A549 (cell line): ENCODE results near the gene PIK3R1. TPM values are rescaled to one million over a fixed set of nuclear protein-coding genes. Genes with fewer than 3 reads are reported as not detected.

Experiments
- ATAC-seq, 2 experiments: fragments of 200-7000 bp in 1 of 2; fragments of >200 bp in 1 of 2; cut with Nextera tagmentation in 1 of 2; cut with Tn5 transposase in 1 of 2; 3 replicates each; pipeline versions ENCODE4 v1.8.0 to v1.9.1; 2018 to 2020; ENCODE audit warnings: mild to moderate bottlenecking in 1 of 2, moderate library complexity in 1 of 2
- CTCF ChIA-PET: fragments of 300-600 bp; sonication (Branson Sonifier 250); formaldehyde crosslinking; extraction: SDS; loops from one replicate; lab custom pipeline; 2021; ENCODE audit warnings: antibody characterized with exemption, inconsistent platforms; lab: Yijun Ruan, JAX
- POLR2A ChIA-PET: fragments of 350-600 bp; formaldehyde crosslinking; extraction: SDS; loops from one replicate; lab custom pipeline; 2021; ENCODE audit warnings: antibody characterized with exemption, inconsistent platforms; lab: Yijun Ruan, JAX
- DNase-seq, 2 experiments: peaks; one replicate each; pipeline versions ENCODE4 v3.0.0 to v3.0.0-alpha.2; 2011 to 2016; ENCODE audit warnings: low read depth in 1 of 2, low spot score in 1 of 2
- FAIRE-seq: peaks from 2 replicates; lab custom pipeline; 2011; peaks lifted over from hg19 to GRCh38; lab: Jason Lieb, UNC
- H3K27ac ChIP-seq, 2 experiments: fragments of >200 bp; sonication (Bioruptor Twin); formaldehyde crosslinking; 3 replicates each; pipeline ENCODE4 v1.5.1; 2016 to 2017
- H3K4me1 ChIP-seq: fragments of >200 bp; sonication (Bioruptor Twin); formaldehyde crosslinking; 3 replicates; pipeline ENCODE4 v1.6.1; 2016
- H3K4me2 ChIP-seq: fragments of >200 bp; sonication (Bioruptor Twin); formaldehyde crosslinking; 3 replicates; pipeline ENCODE4 v1.6.1; 2016
- H3K4me3 ChIP-seq: fragments of >200 bp; sonication (Bioruptor Twin); formaldehyde crosslinking; 3 replicates; pipeline ENCODE4 v1.5.1; 2016
- H3K9me3 ChIP-seq: fragments of >200 bp; sonication (Bioruptor Twin); formaldehyde crosslinking; 3 replicates; pipeline ENCODE4 v1.6.1; 2016
- BCL3 ChIP-seq: fragments of >200 bp; sonication (Bioruptor Twin); formaldehyde crosslinking; IDR thresholded peaks from 3 replicates; pipeline ENCODE4 v1.6.1; 2016
- CHD2 ChIP-seq: fragments of 150-350 bp; IDR thresholded peaks from 2 replicates; pipeline ENCODE4 v1.6.1; 2014; ENCODE audit warnings: low read length; ENCODE audit not compliant: partially characterized antibody
- FOSL2 ChIP-seq, 2 experiments: fragments of 450-650 bp in 1 of 2; fragments of >200 bp in 1 of 2; sonication (Bioruptor Twin) in 1 of 2; formaldehyde crosslinking; IDR thresholded peaks; 2 replicates each; pipeline versions ENCODE4 v1.5.0 to v1.6.1; 2016 to 2020; ENCODE audit warnings: mild to moderate bottlenecking in 1 of 2, moderate library complexity in 1 of 2
- HDAC2 ChIP-seq: fragments of 200-600 bp; sonication (generic); IDR thresholded peaks from 2 replicates; pipeline ENCODE4 v1.6.1; 2016
- JUNB ChIP-seq: fragments of >200 bp; sonication (Bioruptor Twin); formaldehyde crosslinking; IDR thresholded peaks from 2 replicates; pipeline ENCODE4 v1.6.1; 2016
- KDM1A ChIP-seq: fragments of 200-600 bp; sonication (generic); IDR thresholded peaks from 2 replicates; pipeline ENCODE4 v1.6.1; 2016; ENCODE audit warnings: low read depth, mild to moderate bottlenecking
- KDM5A ChIP-seq: fragments of 200-600 bp; sonication (generic); IDR thresholded peaks from 2 replicates; pipeline ENCODE4 v1.6.1; 2016; ENCODE audit warnings: antibody characterized with exemption, mild to moderate bottlenecking
- MAFK ChIP-seq: fragments of 450-650 bp; IDR thresholded peaks from 2 replicates; pipeline ENCODE4 v1.6.1; 2014; ENCODE audit not compliant: partially characterized antibody
- MAZ ChIP-seq: fragments of 150-350 bp; IDR thresholded peaks from 2 replicates; pipeline ENCODE4 v1.6.1; 2014; ENCODE audit warnings: antibody characterized with exemption, low read depth, low read length, borderline replicate concordance
- MYC ChIP-seq: IDR thresholded peaks from 2 replicates; pipeline ENCODE4 v1.6.1; 2012; ENCODE audit warnings: mild to moderate bottlenecking, inconsistent platforms, low read length, improper control_type of control experiment, borderline replicate concordance
- PBX3 ChIP-seq: IDR thresholded peaks from 2 replicates; pipeline ENCODE4 v1.6.1; 2012
- POLR2AphosphoS2 ChIP-seq: conservative IDR thresholded peaks from 2 replicates; pipeline ENCODE4 v1.6.1; 2012; ENCODE audit warnings: low read length, improper control_type of control experiment, inconsistent platforms
- RAD21 ChIP-seq, 2 experiments: fragments of >200 bp in 1 of 2; sonication (Bioruptor Twin) in 1 of 2; formaldehyde crosslinking in 1 of 2; IDR thresholded peaks in 1 of 2; conservative IDR thresholded peaks in 1 of 2; 2 replicates in 1 of 2; 3 replicates in 1 of 2; pipeline ENCODE4 v1.6.1; 2012 to 2018; ENCODE audit warnings: inconsistent platforms in 1 of 2
- SREBF2 ChIP-seq: fragments of 450-650 bp; IDR thresholded peaks from 2 replicates; pipeline ENCODE4 v1.6.1; 2014; ENCODE audit warnings: mild to moderate bottlenecking, moderate library complexity
- TFCP2L1 ChIP-seq: fragments of 250-450 bp; sonication (Bioruptor Pico); IDR thresholded peaks from 2 replicates; pipeline ENCODE4 v1.5.0; 2021; ENCODE audit warnings: mild to moderate bottlenecking
- WGBS: methylation state at CpG from one replicate; pipeline ENCODE4 v1.1.6; 2017; ENCODE audit errors: missing lambda C conversion rate; 5-methylcytosine and 5-hydroxymethylcytosine counted together
- polyA plus RNA-seq, 4 experiments: library from polyadenylated mRNA; depleted of rRNA in 3 of 4; stranded (reverse); fragments of >200 nt; fragmentation: RNase III in 1 of 4; extraction: RNeasy Plus Mini Kit Qiagen cat#74134 plus additional on column Dnase treatment in 1 of 4; gene quantifications; 2 replicates in 3 of 4; 3 replicates in 1 of 4; pipeline ENCODE4 v1.2.3, GENCODE V29; 2011 to 2017

Gene PIK3R1
- polyA plus RNA-seq, 2 of the 4 experiments (the other 2 are of a cell fraction), result 5.5 to 5.7 TPM

GRCh38 chr5:68220914-68221313 lies 5.4 kb downstream of the PIK3R1 start:
- DNase-seq (no peak), FAIRE-seq (no peak), ATAC-seq (no peak)
- Histone ChIP-seq H3K4me3 (no peak overlapping the region), H3K4me1 (peaks cover 27% of the 10 kb centered on the region), H3K4me2 (no peak overlapping the region), H3K9me3 (no peaks in the 10 kb centered on the region; the same call in 2 of the 3 replicates), H3K27ac (no peak overlapping the region)
- POLR2A ChIA-PET, result no interaction called here
- WGBS, result 46% methylated on average over 2 of the region's 2 CpGs
- CTCF ChIA-PET, result interaction anchor here (1.3 kb wide), 1 partner anchor 44 kb away, joined by 3 read pairs; no protein-coding TSS in a partner anchor
- no peak for TF ChIP-seq JUNB
- no peak for TF ChIP-seq BCL3
- no peak for TF ChIP-seq MAZ
- TF ChIP-seq KDM1A, result no peak
- TF ChIP-seq RAD21 (conservative IDR thresholded peaks at IDR 0.05 in 1 of 2, IDR thresholded peaks at IDR 0.05 in 1 of 2), result no peak
- TF ChIP-seq PBX3, result no peak

DNA sequence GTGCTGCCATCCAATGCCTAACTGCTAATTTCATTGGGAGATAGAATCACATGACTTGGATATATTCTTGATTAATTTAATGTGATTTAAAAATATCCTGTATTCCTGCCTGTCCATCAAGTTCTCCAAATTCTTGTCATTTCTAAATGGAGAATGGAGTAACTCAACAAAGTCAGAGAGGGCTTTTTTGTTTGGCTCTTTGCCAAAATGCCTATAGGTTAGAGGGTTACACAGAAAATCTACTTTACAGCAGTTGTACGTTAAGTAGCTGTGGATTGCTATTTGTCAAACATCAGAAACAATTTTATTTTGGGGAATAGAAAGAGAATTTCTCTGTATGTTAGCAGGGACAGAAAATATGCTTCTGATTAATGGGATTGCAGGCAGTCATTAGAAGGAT lies 5.9 kb downstream of the PIK3R1 start:
- ATAC-seq (no peak), DNase-seq (no peak), FAIRE-seq (no peak)
- no peak for TF ChIP-seq TFCP2L1
- Histone ChIP-seq H3K9me3 (no peaks in the 10 kb centered on the region; the same call in 2 of the 3 replicates), H3K4me1 (peaks cover 27% of the 10 kb centered on the region), H3K4me2 (no peak overlapping the region), H3K4me3 (no peak overlapping the region), H3K27ac (no peak overlapping the region)
- 87% methylated on average over 1 of the region's 1 CpG for WGBS
- ChIA-PET CTCF (interaction anchor here (1.3 kb wide), 1 partner anchor 45 kb away, joined by 3 read pairs; no protein-coding TSS in a partner anchor), POLR2A (no interaction called here)

DNA sequence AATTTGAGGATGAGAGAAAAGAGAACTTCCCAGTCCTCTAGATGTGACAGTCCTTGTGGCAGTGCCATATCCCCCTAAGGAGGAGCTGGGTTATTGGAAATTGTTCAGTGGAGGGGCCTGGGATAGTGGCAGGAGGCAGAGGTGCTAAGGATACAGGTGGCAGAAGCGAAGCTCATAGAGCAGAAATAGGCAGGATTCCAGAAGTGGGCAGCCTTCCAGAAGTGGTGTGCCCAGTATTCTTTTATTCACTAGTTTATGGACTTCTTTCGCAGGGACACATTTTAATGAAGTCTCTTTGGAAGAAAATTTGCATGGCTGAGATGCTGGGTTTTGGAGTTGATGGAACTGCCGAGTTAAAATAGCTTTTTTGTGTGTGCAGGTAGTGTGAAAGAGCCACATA lies 6.8 kb downstream of the PIK3R1 start:
- no peak for DNase-seq
- Histone ChIP-seq H3K4me2 (no peak overlapping the region), H3K4me1 (peaks cover 24% of the 10 kb centered on the region)
- ATAC-seq, result no peak
- CTCF ChIA-PET, result interaction anchor here (1.3 to 2.2 kb wide), 2 partner anchors 10 to 46 kb away, joined by 3 to 6 read pairs; no protein-coding TSS in a partner anchor
- TF ChIP-seq POLR2AphosphoS2 (no peak), CHD2 (no peak), HDAC2 (no peak), FOSL2 (IDR thresholded peaks at IDR 0.05) (no peak), FOSL2 (CRISPR knock-in tag; IDR thresholded peaks at IDR 0.05) (no peak), MYC (no peak), SREBF2 (no peak), KDM5A (no peak)
- TF ChIP-seq, all 56 proteins: peak for 0
- H3K27ac ChIP-seq, result no peak overlapping the region
- 92% methylated on average over 3 of the region's 3 CpGs for WGBS
- H3K9me3 ChIP-seq, result no peaks in the 10 kb centered on the region; the same call in 2 of the 3 replicates
- H3K4me3 ChIP-seq, result no peak overlapping the region
- POLR2A ChIA-PET, result interaction anchor here (0.6 kb wide), 1 partner anchor 17 kb away, joined by 3 read pairs; no protein-coding TSS in a partner anchor
- FAIRE-seq, result no peak

DNA sequence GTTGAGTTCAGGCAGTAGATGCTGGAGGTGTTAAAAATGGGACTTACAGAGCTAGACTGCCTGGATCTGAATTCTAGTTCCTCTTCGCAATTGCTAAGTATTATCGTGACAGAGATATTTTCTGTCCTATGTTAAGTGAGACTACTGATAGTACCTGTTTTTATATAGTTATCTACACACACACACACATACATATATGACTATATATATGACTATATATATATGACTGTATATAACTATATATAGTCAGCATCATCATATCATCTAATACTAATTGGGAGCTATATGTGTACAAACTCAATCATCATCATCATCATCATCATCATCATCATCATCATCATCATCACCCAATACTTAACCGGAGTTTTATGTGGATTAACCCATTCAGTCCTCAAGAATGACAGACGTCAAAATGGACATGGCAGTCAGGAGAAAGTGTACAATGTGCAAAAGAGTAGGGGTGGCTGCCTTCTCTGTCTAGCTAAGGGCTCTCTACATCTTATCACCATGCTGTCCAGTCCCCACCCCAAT lies 7.3 kb downstream of the PIK3R1 start:
- ATAC-seq, result no peak
- Histone ChIP-seq H3K4me1 (peaks cover 19% of the 10 kb centered on the region), H3K4me2 (no peak overlapping the region), H3K4me3 (no peak overlapping the region), H3K9me3 (no peaks in the 10 kb centered on the region; the same call in 2 of the 3 replicates), H3K27ac (no peak overlapping the region)
- no peak for TF ChIP-seq RAD21 (conservative IDR thresholded peaks at IDR 0.05 in 1 of 2, IDR thresholded peaks at IDR 0.05 in 1 of 2)
- TF ChIP-seq MAFK, result no peak
- no peak for DNase-seq
- WGBS, result 91% methylated on average over 4 of the region's 4 CpGs
- no peak for FAIRE-seq
- CTCF ChIA-PET, result interaction anchor here (2.2 kb wide), 1 partner anchor 10 kb away, joined by 6 read pairs; no protein-coding TSS in a partner anchor
- POLR2A ChIA-PET, result no interaction called here
